Bronchial epithelial cell (primary cell): ENCODE measurements around the gene CD2BP2. TPM values are rescaled to one million over a fixed set of nuclear protein-coding genes. Genes with fewer than 3 reads are reported as not detected.

ENCODE experiments used
- DNase-seq: peaks from one replicate; pipeline ENCODE4 v3.0.0-alpha.2; 2010; ENCODE audit warnings: low read depth
- FAIRE-seq: peaks from 2 replicates; lab custom pipeline; 2011; peaks lifted over from hg19 to GRCh38; lab: Jason Lieb, UNC
- H3K27me3 ChIP-seq: 2 replicates; pipeline ENCODE4 v1.5.1; 2011; ENCODE audit warnings: low read length; ENCODE audit not compliant: control insufficient read depth, insufficient read depth
- H3K36me3 ChIP-seq: 2 replicates; pipeline ENCODE4 v1.5.1; 2011; ENCODE audit warnings: low read length; ENCODE audit not compliant: control insufficient read depth, insufficient read depth
- H3K4me3 ChIP-seq: 2 replicates; pipeline ENCODE4 v1.5.1; 2011; ENCODE audit warnings: mild to moderate bottlenecking, low read depth, low read length, control low read depth
- CTCF ChIP-seq: IDR thresholded peaks from 2 replicates; pipeline ENCODE4 v1.5.1; 2011; ENCODE audit warnings: mild to moderate bottlenecking, moderate library complexity, low read length, control low read depth, inconsistent platforms; ENCODE audit not compliant: insufficient read depth, severe bottlenecking
- total RNA-seq: library from RNA; depleted of rRNA; stranded (reverse); fragments of >200 nt; gene quantifications from 2 replicates; pipeline ENCODE4 v1.2.1, GENCODE V29; 2014

The CD2BP2 gene
- total RNA-seq: 37.6 and 39.8 TPM in 2 replicates

GRCh38 chr16:30355144-30355953, at the start of gene CD2BP2:
Gene CD2BP2, minus strand, starts transcription at chr16:30355308. Its CDS starts 627 bp downstream, at chr16:30354681.
- no peaks in the 10 kb centered on the region for H3K27me3 ChIP-seq
- FAIRE-seq (peak; percentile 52), DNase-seq (peak; percentile 99)
- no peak for TF ChIP-seq CTCF
- H3K36me3 ChIP-seq: peaks cover 20% of the 10 kb centered on the region
- peak within 1 kb of the TSS; percentile 90 for H3K4me3 ChIP-seq

GRCh38 chr16:30401768-30402425, 46.8 kb upstream of the CD2BP2 start:
- no peak overlapping the region for H3K4me3 ChIP-seq
- FAIRE-seq: no peak
- no peaks in the 10 kb centered on the region for H3K27me3 ChIP-seq
- TF ChIP-seq CTCF: no peak
- H3K36me3 ChIP-seq: peaks cover 3% of the 10 kb centered on the region
- no peak for DNase-seq

- Histone ChIP-seq H3K4me3 (peak overlapping the region; percentile 73), H3K27me3 (no peaks in the 10 kb centered on the region), H3K36me3 (peaks cover 3% of the 10 kb centered on the region)
- TF ChIP-seq CTCF: no peak
- DNase-seq (no peak), FAIRE-seq (no peak)
Measured at GRCh38 chr16:30399435-30400186, 44.5 kb upstream of the CD2BP2 start.

- Histone ChIP-seq H3K27me3 (no peaks in the 10 kb centered on the region), H3K36me3 (peaks cover 3% of the 10 kb centered on the region), H3K4me3 (no peak overlapping the region)
- TF ChIP-seq CTCF: no peak
- DNase-seq (no peak), FAIRE-seq (no peak)
Measured at GRCh38 chr16:30398661-30399434, 43.7 kb upstream of the CD2BP2 start.
